ENCODE results near the gene VPS26C.

DNA sequence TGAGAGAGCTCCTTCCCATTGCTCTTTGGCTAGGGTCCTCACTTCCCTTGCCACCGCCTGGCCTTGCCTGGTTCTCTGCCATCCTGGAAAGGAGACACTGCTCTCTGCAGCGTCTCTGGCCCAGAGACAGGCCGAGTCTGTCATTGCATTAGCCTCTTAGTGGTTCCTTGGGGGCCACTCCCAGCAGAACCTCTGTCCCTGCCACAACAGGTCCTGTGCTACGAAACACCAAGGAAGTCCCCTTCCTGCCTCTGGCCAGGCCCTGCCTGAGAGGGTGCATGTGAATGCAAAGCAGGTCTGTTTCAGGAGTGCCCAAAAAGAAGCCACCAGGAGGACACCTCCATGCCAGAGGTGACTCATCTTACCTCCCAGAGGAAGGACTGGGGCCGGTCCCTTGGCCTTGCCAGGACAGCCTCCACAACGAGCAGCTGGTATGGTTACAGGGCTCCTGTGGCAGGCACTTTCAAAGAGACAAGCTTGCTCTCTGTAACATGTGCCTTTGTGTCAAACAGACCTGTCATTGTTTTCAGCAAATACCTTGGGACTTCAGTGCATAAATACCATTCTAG is 59.6 kb downstream of the VPS26C start:
- no peak for TF ChIP-seq CTCF (IDR thresholded peaks at IDR 0.05)
- TF ChIP-seq ZNF219 (CRISPR knock-in tag; IDR thresholded peaks at IDR 0.05; ENCODE audit: borderline replicate concordance), result no peak
- no peak for TF ChIP-seq NFATC4 (CRISPR knock-in tag; IDR thresholded peaks at IDR 0.05)
- no peak for TF ChIP-seq IRF2 (CRISPR knock-in tag; IDR thresholded peaks at IDR 0.05; ENCODE audit: borderline replicate concordance, low read depth)
- TF ChIP-seq TCF7 (CRISPR knock-in tag; IDR thresholded peaks at IDR 0.05; ENCODE audit: low read depth), result no peak
- TF ChIP-seq, protein P1, sequence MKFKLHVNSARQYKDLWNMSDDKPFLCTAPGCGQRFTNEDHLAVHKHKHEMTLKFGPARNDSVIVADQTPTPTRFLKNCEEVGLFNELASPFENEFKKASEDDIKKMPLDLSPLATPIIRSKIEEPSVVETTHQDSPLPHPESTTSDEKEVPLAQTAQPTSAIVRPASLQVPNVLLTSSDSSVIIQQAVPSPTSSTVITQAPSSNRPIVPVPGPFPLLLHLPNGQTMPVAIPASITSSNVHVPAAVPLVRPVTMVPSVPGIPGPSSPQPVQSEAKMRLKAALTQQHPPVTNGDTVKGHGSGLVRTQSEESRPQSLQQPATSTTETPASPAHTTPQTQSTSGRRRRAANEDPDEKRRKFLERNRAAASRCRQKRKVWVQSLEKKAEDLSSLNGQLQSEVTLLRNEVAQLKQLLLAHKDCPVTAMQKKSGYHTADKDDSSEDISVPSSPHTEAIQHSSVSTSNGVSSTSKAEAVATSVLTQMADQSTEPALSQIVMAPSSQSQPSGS (CRISPR knock-in tag; IDR thresholded peaks at IDR 0.05; ENCODE audit: borderline replicate concordance, low read depth), result no peak
- no peak for TF ChIP-seq NFYB (CRISPR knock-in tag; conservative IDR thresholded peaks at IDR 0.05; ENCODE audit: low read depth)
